ENCODE data around the gene NYAP1.

DNA sequence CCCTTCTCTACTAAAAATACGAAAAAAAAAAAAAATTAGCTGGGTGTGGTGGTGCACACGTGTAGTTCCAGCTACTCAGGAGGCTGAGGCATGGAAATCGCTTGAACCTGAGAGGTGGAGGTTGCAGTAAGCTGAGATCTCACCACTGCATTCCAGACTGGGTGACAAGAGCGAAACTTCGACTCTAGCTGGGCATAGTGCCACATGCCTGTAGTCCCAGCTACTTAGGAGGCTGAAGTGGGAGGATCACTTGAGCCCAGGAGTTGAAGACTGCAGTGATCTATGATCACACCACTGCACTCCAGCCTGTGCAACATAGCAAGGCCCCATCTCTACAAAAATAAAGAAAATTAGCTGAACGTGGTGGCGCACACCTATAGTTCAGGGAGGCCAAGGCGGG lies 18.4 kb upstream of the NYAP1 start:
- TF ChIP-seq, protein P1, sequence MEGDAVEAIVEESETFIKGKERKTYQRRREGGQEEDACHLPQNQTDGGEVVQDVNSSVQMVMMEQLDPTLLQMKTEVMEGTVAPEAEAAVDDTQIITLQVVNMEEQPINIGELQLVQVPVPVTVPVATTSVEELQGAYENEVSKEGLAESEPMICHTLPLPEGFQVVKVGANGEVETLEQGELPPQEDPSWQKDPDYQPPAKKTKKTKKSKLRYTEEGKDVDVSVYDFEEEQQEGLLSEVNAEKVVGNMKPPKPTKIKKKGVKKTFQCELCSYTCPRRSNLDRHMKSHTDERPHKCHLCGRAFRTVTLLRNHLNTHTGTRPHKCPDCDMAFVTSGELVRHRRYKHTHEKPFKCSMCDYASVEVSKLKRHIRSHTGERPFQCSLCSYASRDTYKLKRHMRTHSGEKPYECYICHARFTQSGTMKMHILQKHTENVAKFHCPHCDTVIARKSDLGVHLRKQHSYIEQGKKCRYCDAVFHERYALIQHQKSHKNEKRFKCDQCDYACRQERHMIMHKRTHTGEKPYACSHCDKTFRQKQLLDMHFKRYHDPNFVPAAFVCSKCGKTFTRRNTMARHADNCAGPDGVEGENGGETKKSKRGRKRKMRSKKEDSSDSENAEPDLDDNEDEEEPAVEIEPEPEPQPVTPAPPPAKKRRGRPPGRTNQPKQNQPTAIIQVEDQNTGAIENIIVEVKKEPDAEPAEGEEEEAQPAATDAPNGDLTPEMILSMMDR (IDR thresholded peaks at IDR 0.05): no peak
- TF ChIP-seq POLR2A (IDR thresholded peaks at IDR 0.05) (no peak), EP300 (IDR thresholded peaks at IDR 0.05) (no peak)
